ENCODE measurements around the gene PIAS1. TPM values are rescaled to one million over a fixed set of nuclear protein-coding genes. Genes with fewer than 3 reads are reported as not detected.

Gene PIAS1
- total RNA-seq, 4 donors from 2014 or later, result 91.6 to 202 (median 111) TPM

GRCh38 chr15:68137096-68137495, 83.0 kb downstream of the PIAS1 start:
- WGBS, 2 donors, result 95 to 98% methylated on average over 1 of the region's 1 CpG
- no peaks in the 10 kb centered on the region for H3K27me3 ChIP-seq
- no peak for DNase-seq
- peaks cover 23 to 32% of the 10 kb centered on the region in 2 donors for H3K4me1 ChIP-seq
- no peak overlapping the region for H3K4me3 ChIP-seq (replicated peaks in 1 of 3)
- no peaks in the 10 kb centered on the region for H3K9me3 ChIP-seq
- H3K27ac ChIP-seq, result no peak overlapping the region
- intact Hi-C loops (cut with DNase I), result no loop called here
- no peak for TF ChIP-seq POLR2A (IDR thresholded peaks at IDR 0.05)
- TF ChIP-seq CTCF (IDR thresholded peaks at IDR 0.05), result no peak
- no peaks in the 10 kb centered on the region for H3K36me3 ChIP-seq

- Histone ChIP-seq H3K27me3 (no peaks in the 10 kb centered on the region), H3K36me3 (peaks cover 6 to 8% of the 10 kb centered on the region in 2 donors), H3K9me3 (no peaks in the 10 kb centered on the region), H3K27ac (no peak overlapping the region), H3K4me1 (peaks cover 16 to 29% of the 10 kb centered on the region in 2 donors), H3K4me3 (replicated peaks in 1 of 3) (no peak overlapping the region)
- TF ChIP-seq CTCF (IDR thresholded peaks at IDR 0.05) (no peak), POLR2A (IDR thresholded peaks at IDR 0.05) (no peak)
- WGBS, 2 donors, result 95 to 97% methylated on average over 2 of the region's 2 CpGs
- intact Hi-C loops (cut with DNase I), result no loop called here
- DNase-seq, result no peak
These were observed 89.0 kb downstream of the PIAS1 start for GRCh38 chr15:68143129-68143528.

GRCh38 chr15:68143785-68144184, 89.7 kb downstream of the PIAS1 start:
- no peak for TF ChIP-seq CTCF (IDR thresholded peaks at IDR 0.05)
- TF ChIP-seq POLR2A (IDR thresholded peaks at IDR 0.05), result no peak
- Histone ChIP-seq H3K36me3 (peaks cover 6 to 8% of the 10 kb centered on the region in 2 donors), H3K27me3 (no peaks in the 10 kb centered on the region), H3K9me3 (no peaks in the 10 kb centered on the region), H3K4me3 (replicated peaks in 1 of 3) (no peak overlapping the region), H3K4me1 (peaks cover 9 to 23% of the 10 kb centered on the region in 2 donors), H3K27ac (no peak overlapping the region)
- 88 to 94% methylated on average over 1 of the region's 1 CpG for WGBS, 2 donors
- DNase-seq, result no peak
- intact Hi-C loops (cut with DNase I), result no loop called here

GRCh38 chr15:68145706-68146105, 91.6 kb downstream of the PIAS1 start:
- Histone ChIP-seq H3K27ac (no peak overlapping the region), H3K9me3 (no peaks in the 10 kb centered on the region), H3K4me3 (replicated peaks in 1 of 3) (no peak overlapping the region), H3K4me1 (peaks cover 8 to 16% of the 10 kb centered on the region in 2 donors), H3K36me3 (peaks cover 6 to 8% of the 10 kb centered on the region in 2 donors), H3K27me3 (no peaks in the 10 kb centered on the region)
- no peak for DNase-seq
- TF ChIP-seq CTCF (IDR thresholded peaks at IDR 0.05) (no peak), POLR2A (IDR thresholded peaks at IDR 0.05) (no peak)
- intact Hi-C loops (cut with DNase I), result no loop called here

- no peak for DNase-seq
- no peaks in the 10 kb centered on the region for H3K9me3 ChIP-seq
- intact Hi-C loops (cut with DNase I), result no loop called here
- H3K27ac ChIP-seq, result no peak overlapping the region
- no peaks in the 10 kb centered on the region for H3K27me3 ChIP-seq
- H3K4me3 ChIP-seq (replicated peaks in 1 of 3), result no peak overlapping the region
- H3K36me3 ChIP-seq, result peaks cover 6 to 8% of the 10 kb centered on the region in 2 donors
- TF ChIP-seq CTCF (IDR thresholded peaks at IDR 0.05), result no peak
- TF ChIP-seq POLR2A (IDR thresholded peaks at IDR 0.05), result no peak
- WGBS, 2 donors, result 93 to 96% methylated on average over 1 of the region's 1 CpG
- peaks cover 0 to 11% of the 10 kb centered on the region in 2 donors for H3K4me1 ChIP-seq
These were observed 93.9 kb downstream of the PIAS1 start for GRCh38 chr15:68148039-68148438.
